NOMO-1 (cell line): ENCODE measurements around the gene MYO1F.
A peak's percentile ranks its signal among the peaks of the same experiment; 100 is the strongest.
"Not testable (repeated sequence)": the region's sequence is repeated elsewhere in the genome, so short reads cannot be mapped to it uniquely, and the experiment has no call there.

Source experiments
- DNase-seq, 2 experiments: peaks; one replicate each; lab custom pipeline; 2025; ENCODE audit not compliant: unreplicated experiment in 2 of 2; lab: John Stamatoyannopoulos, UW

Gene MYO1F

GRCh38 chr19:8519388-8519787 is 57.9 kb downstream of the MYO1F start:
- no peak for DNase-seq

- DNase-seq, result no peak
These were observed 58.7 kb downstream of the MYO1F start for GRCh38 chr19:8518536-8518935.

GRCh38 chr19:8517551-8518442 is 59.4 kb downstream of the MYO1F start:
- DNase-seq, result peak; percentile 65 to 79

- peak; percentile 82 to 86 for DNase-seq
These were observed 61.9 kb downstream of the MYO1F start for GRCh38 chr19:8515317-8515716.

GRCh38 chr19:8514505-8515009 is 62.7 kb downstream of the MYO1F start:
- not testable (repeated sequence) for DNase-seq

- peak; percentile 91 to 97 for DNase-seq
These were observed 63.3 kb downstream of the MYO1F start, which contains the start of gene ZNF414 for GRCh38 chr19:8513687-8514504. TSS of gene ZNF414 (minus strand) at chr19:8514167. CDS start at chr19:8514046, 121 bp downstream.

- no peak for DNase-seq
These were observed 64.1 kb downstream of the MYO1F start for GRCh38 chr19:8513036-8513686.

GRCh38 chr19:8512115-8512967 is 64.9 kb downstream of the MYO1F start:
- DNase-seq, result no peak

GRCh38 chr19:8511573-8512101 is 65.6 kb downstream of the MYO1F start:
- DNase-seq, result no peak

GRCh38 chr19:8510589-8511115 is 66.6 kb downstream of the MYO1F start:
- DNase-seq, result no peak

- DNase-seq, result no peak
These were observed 70.8 kb downstream of the MYO1F start for GRCh38 chr19:8506402-8506957.

GRCh38 chr19:8505680-8506401 is 71.4 kb downstream of the MYO1F start:
- peak; percentile 61 to 69 for DNase-seq

- no peak for DNase-seq
These were observed 72.3 kb downstream of the MYO1F start for GRCh38 chr19:8504919-8505318.

- peak; percentile 25 to 29 for DNase-seq
These were observed 73.1 kb downstream of the MYO1F start for GRCh38 chr19:8504171-8504570.

- DNase-seq, result no peak
These were observed 73.7 kb downstream of the MYO1F start for GRCh38 chr19:8503510-8503909.

- DNase-seq, result no peak
These were observed 75.3 kb downstream of the MYO1F start for GRCh38 chr19:8501981-8502380.

- peak in 1 of 2 experiments; percentile 27 for DNase-seq
These were observed 75.7 kb downstream of the MYO1F start for GRCh38 chr19:8501516-8501915.

GRCh38 chr19:8500158-8500557 is 77.1 kb downstream of the MYO1F start:
- DNase-seq, result peak; percentile 81 to 92
